ENCODE results near the gene LBR. TPM values are rescaled to one million over a fixed set of nuclear protein-coding genes. Genes with fewer than 3 reads are reported as not detected.

The LBR gene
- total RNA-seq, 3 donors from 2014 or later: 87.9 to 161 (median 123) TPM

DNA sequence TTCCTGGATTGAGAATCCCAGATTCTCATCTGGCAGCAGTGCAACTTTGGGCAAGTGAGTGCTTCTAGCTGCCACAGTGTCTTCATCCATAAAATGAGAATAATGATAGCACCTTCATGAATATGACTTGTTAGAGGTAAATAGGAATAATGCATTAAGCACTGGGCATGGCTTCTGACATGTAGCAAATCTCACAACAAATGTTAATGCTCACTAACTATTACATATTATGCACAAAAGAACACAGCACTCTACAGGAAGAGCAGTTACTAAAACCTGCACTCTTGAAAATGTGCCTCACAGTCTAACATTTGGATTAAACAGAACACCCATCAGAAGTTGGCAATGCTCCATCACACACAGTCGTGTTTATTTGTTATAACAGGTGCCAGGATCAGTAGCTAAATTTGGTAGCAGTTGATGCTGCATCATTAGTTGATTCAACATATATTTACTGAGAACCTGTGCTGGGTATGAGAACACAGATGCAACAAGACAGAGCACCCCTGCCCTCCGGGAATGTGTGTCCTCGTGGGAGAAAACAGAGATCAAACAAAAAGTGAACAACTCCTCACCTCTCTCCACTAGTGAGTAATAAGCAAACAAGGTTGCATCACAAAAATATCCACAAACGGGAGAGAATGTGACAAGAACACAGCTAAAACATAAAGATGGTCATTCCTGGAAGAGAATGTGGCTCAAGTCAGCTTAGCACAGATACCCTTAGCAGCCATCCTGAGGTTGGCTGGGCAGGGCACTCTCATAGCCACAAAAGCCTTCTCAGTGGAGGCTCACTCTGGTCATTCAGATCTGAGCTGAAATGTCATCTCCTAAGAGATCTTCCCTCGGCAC lies 26.2 kb upstream of the LBR start:
- ATAC-seq (no peak), DNase-seq (no peak)
- intact Hi-C loops (cut with DNase I, micrococcal nuclease): no loop called here
- Histone ChIP-seq H3K36me3 (ENCODE audit: low read depth) (no peaks in the 10 kb centered on the region), H3K9me3 (no peaks in the 10 kb centered on the region), H3K4me3 (no peak overlapping the region), H3K4me1 (ENCODE audit: low read depth) (no peaks in the 10 kb centered on the region)
- TF ChIP-seq, protein P1, sequence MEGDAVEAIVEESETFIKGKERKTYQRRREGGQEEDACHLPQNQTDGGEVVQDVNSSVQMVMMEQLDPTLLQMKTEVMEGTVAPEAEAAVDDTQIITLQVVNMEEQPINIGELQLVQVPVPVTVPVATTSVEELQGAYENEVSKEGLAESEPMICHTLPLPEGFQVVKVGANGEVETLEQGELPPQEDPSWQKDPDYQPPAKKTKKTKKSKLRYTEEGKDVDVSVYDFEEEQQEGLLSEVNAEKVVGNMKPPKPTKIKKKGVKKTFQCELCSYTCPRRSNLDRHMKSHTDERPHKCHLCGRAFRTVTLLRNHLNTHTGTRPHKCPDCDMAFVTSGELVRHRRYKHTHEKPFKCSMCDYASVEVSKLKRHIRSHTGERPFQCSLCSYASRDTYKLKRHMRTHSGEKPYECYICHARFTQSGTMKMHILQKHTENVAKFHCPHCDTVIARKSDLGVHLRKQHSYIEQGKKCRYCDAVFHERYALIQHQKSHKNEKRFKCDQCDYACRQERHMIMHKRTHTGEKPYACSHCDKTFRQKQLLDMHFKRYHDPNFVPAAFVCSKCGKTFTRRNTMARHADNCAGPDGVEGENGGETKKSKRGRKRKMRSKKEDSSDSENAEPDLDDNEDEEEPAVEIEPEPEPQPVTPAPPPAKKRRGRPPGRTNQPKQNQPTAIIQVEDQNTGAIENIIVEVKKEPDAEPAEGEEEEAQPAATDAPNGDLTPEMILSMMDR (IDR thresholded peaks at IDR 0.05): no peak

DNA sequence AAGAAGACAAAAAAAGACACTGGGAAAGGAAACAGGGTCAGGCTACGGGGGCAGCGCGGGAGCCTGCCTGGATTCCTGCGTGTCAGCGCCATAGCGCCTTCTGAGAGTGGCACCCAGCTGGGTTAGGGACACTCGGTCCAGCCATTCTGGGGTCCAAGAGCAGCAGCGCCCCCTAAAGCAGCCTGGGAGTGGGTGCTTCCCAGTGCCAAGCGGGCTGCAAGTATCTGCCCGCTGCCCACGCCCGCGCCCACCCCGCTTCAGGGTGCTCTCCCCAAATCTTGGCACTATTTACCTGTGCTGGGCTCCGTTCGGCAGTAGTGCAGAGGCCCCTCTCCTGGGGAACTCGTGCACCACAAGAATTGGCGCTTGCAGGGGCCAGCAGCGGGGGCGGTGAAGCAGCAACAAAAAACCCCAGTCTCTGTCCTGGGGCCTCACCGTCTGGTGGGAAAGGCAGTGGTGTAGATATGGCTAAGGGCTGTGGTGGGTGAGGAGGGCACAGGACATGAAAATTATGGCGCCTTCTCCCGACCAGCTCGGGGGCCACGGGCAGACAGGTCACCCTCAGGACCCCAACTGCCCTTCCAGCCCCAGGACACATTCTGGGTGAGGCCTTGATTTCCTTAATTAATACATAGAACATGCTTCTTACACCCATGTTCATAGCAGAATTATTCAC lies 24.1 kb upstream of the LBR start:
- TF ChIP-seq, protein P1 (IDR thresholded peaks at IDR 0.05): no peak
- no peaks in the 10 kb centered on the region for H3K9me3 ChIP-seq
- DNase-seq (no peak), ATAC-seq (no peak)
- H3K36me3 ChIP-seq (ENCODE audit: low read depth): no peaks in the 10 kb centered on the region
- peaks cover 14% of the 10 kb centered on the region for H3K4me1 ChIP-seq (ENCODE audit: low read depth)
- no peak overlapping the region for H3K4me3 ChIP-seq
- intact Hi-C loops (cut with DNase I, micrococcal nuclease): no loop called here

DNA sequence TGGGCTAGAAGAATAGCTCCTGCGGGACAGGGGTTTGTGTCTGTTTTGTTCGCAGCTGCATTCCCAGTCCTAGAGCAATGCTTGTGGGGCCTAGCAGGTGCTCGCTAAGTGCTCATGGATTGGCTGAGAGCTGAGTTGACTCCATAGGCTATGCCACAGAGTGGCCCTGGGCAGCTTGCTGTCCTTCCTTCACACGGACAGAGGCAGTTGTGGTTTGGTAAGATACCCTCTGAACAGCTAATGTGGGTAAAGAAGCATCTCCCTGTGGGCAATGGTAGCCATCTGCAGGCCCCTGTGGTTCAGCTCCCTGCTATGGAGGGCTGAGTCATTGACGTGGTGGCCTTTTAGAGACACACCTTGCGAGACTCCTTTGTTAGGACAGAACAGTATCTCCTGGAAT lies 23.5 kb upstream of the LBR start:
- TF ChIP-seq, protein P1 (IDR thresholded peaks at IDR 0.05): no peak
- intact Hi-C loops (cut with DNase I, micrococcal nuclease): no loop called here
- H3K36me3 ChIP-seq (ENCODE audit: low read depth): no peaks in the 10 kb centered on the region
- ATAC-seq (no peak), DNase-seq (no peak)
- H3K4me1 ChIP-seq (ENCODE audit: low read depth): peaks cover 20% of the 10 kb centered on the region
- no peaks in the 10 kb centered on the region for H3K9me3 ChIP-seq
- no peak overlapping the region for H3K4me3 ChIP-seq

DNA sequence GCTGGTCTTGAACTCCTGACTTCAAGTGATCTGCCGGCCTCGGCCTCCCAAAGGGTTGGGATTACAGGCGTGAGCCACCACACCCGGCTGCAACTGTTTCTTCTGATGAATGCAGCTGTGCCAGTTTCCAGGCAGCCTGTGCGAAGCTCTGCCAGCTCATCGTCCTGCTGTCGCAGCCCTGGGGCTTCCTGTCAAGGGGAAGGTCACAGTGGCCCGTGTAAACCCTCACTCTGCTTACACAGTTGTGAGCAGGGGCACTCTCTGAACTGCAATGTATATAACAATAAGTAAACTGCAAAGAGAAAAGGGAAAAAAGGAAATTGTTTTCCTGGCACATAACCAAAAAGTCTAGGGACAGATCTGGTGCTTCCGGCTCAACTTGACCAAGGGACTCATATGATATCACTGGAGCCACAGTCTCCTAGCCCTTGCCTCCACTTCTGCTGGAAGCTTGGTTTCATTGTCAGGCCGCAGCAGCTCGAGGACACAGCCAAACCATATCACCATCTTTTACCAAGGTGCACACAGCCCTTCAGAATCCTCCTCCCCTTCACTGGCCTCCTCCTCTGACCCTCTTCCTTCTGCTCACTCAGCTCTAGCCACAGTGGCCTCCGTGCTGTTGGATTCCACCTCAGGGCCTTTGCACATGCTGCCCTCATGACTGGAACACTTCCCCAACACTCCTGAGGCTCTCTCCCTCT lies 22.8 kb upstream of the LBR start:
- ATAC-seq (peak; percentile 1), DNase-seq (peak in 2 of 3 donors; percentile 42 to 64)
- intact Hi-C loops (cut with DNase I, micrococcal nuclease): no loop called here
- TF ChIP-seq, protein P1 (IDR thresholded peaks at IDR 0.05): no peak
- Histone ChIP-seq H3K36me3 (ENCODE audit: low read depth) (no peaks in the 10 kb centered on the region), H3K9me3 (no peaks in the 10 kb centered on the region), H3K4me3 (no peak overlapping the region), H3K4me1 (ENCODE audit: low read depth) (peaks cover 27% of the 10 kb centered on the region)

DNA sequence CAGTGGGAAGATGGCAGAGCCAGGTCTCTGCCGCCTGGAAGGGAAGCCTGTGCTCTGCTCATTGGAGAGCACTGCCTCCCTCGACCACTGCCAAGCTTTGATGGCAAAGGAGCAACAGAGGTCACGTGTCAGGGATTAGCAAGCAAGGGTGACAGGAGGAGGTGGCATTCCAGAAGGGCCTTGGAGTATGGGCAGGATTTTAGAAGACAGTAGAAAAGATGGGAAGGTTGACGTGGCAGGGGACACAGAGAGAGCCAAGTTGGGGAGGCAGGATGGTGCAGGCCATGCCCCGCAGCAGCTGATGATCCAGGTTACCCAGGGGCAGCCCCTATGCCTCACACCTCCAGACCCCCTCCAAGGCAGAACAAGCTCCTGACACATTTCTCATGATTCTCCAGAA lies 21.9 kb upstream of the LBR start:
- no peaks in the 10 kb centered on the region for H3K36me3 ChIP-seq (ENCODE audit: low read depth)
- ATAC-seq (no peak), DNase-seq (peak in 1 of 3 donors; percentile 40)
- H3K4me3 ChIP-seq: no peak overlapping the region
- TF ChIP-seq, protein P1 (IDR thresholded peaks at IDR 0.05): no peak
- H3K9me3 ChIP-seq: no peaks in the 10 kb centered on the region
- H3K4me1 ChIP-seq (ENCODE audit: low read depth): peaks cover 36% of the 10 kb centered on the region
- intact Hi-C loops (cut with DNase I, micrococcal nuclease): no loop called here

All from mucosa of descending colon (tissue), 3 donors.